Keratinocyte (primary cell): Measurements from ENCODE around the gene ZSCAN25.

ENCODE experiments used
- CTCF ChIP-seq, 3 experiments: IDR thresholded peaks in 1 of 3; conservative IDR thresholded peaks in 1 of 3; optimal IDR thresholded peaks in 1 of 3; 2 replicates in 2 of 3; 3 replicates in 1 of 3; pipeline versions ENCODE3 to v1.5.1; 2011; ENCODE audit warnings: low read length in 3 of 3, mild to moderate bottlenecking in 3 of 3, moderate library complexity in 2 of 3, control low read depth in 1 of 3, inconsistent platforms in 1 of 3; ENCODE audit not compliant: insufficient read depth in 2 of 3; ENCODE audit errors: extremely low read depth in 1 of 3
- EZH2 ChIP-seq: IDR thresholded peaks from one replicate; pipeline ENCODE4 v1.6.1; 2012; ENCODE audit warnings: inconsistent platforms, mild to moderate bottlenecking, low read length, moderate library complexity

GRCh38 chr7:99576251-99576650 lies 40.5 kb upstream of the ZSCAN25 start:
- TF ChIP-seq CTCF (optimal IDR thresholded peaks at IDR 0.05 in 1 of 3, IDR thresholded peaks at IDR 0.05 in 1 of 3, conservative IDR thresholded peaks at IDR 0.05 in 1 of 3; ENCODE audit: extremely low read depth in 1 of 3, insufficient read depth in 2 of 3, low read length in 3 of 3) (no peak), EZH2 (no peak)
